ENCODE measurements around the gene EXT2.

EXT2 gene

GRCh38 chr11:44171518-44171917 lies 76.0 kb downstream of the EXT2 start:
- no peak for DNase-seq (ENCODE audit: low read depth)

GRCh38 chr11:44172966-44173365 lies 77.5 kb downstream of the EXT2 start:
- DNase-seq (ENCODE audit: low read depth) = no peak

DNA sequence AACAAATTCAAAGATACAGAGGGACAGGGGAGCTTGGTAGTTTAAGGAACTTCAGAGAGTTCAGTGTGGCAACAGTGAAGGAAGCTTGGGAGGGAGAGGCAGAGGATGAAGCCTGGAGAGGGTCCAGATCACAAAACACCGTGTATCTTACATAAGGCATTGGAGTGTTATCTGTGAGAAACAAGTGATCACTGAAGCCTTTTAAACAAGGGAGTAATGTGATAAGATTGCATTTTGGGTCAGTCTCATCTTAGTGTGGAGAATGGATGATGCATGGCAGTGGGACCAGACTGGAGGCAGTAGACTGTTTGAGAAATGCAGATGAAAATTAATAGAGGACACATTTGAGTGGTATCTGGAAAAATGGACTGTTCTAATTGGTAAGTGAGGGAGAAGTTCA lies 79.4 kb downstream of the EXT2 start:
- no peak for DNase-seq (ENCODE audit: low read depth)

- DNase-seq (ENCODE audit: low read depth) = no peak
Observed at GRCh38 chr11:44176546-44177213, 81.2 kb downstream of the EXT2 start.

DNA sequence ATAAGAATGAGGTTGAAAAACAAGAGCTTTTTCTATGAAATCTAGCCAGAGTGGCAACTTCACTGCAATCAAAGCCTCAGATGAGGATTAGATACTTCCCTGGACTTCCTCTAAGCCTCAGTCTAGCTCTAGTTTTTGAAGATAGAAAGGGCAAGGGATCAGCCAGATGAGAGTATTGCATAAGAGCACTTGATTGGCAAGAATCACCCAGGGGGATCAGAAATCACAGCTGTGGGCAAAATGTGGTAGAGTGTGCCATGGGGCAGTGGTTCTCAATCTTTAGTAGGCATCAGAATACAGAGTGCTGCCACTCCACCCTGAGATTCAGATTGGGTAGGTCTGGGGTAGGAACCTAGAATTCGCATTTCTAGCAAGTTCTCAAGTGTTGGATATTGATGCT lies 82.4 kb downstream of the EXT2 start:
- DNase-seq (ENCODE audit: low read depth) = no peak

- DNase-seq (ENCODE audit: low read depth) = peak; percentile 28
Observed at GRCh38 chr11:44178381-44178780, 82.9 kb downstream of the EXT2 start.

DNA sequence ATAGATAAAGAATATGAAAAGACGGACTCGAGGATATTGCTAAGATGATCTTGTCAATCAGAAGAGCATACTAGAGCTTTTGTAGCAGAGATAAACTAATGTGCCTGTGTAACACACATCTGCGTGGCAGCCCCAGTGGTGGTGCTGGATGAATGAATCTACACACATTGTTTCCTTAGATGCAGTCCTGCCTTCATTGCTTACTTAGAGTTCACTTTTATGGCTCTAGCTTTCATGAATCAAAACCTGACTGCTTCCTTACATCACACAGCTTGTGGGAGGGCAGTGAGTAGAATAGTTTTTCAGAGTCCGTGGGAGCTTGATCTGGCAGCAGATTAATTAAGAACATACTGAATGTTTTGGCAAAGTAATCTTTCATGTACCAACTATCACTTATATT lies 83.7 kb downstream of the EXT2 start:
- DNase-seq (ENCODE audit: low read depth) = peak; percentile 28

- DNase-seq (ENCODE audit: low read depth) = no peak
Observed at GRCh38 chr11:44180107-44180506, 84.6 kb downstream of the EXT2 start.

GRCh38 chr11:44185522-44185921 lies 90.0 kb downstream of the EXT2 start:
- no peak for DNase-seq (ENCODE audit: low read depth)

DNA sequence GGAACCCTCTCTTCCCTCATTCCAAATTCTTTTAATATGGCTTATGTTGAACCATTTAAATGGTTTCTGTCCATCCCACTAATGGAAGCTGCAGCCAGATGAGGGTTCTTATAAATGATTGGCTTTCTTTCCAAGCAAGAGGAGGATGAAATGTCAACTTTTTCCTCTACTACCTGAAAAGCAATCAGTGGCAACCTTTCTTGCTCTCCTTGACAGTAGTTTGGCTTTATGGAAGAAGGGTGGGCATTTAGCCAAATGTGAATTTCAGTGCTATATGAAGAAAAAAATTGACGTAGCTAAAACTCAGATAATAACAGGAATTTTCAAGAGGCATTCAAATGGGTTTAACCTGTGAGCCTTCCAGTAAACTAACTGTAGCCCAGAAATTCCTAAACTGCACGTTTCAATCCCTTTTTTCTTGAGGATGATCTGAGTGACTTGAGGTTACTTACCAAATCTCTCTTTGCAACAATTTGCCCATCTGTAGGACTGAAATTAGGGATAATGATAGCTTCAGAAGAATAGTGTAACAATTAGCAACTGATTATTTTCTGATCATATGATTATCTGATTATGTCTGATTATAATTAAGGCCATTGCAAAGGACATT lies 90.9 kb downstream of the EXT2 start:
- DNase-seq (ENCODE audit: low read depth) = no peak

DNA sequence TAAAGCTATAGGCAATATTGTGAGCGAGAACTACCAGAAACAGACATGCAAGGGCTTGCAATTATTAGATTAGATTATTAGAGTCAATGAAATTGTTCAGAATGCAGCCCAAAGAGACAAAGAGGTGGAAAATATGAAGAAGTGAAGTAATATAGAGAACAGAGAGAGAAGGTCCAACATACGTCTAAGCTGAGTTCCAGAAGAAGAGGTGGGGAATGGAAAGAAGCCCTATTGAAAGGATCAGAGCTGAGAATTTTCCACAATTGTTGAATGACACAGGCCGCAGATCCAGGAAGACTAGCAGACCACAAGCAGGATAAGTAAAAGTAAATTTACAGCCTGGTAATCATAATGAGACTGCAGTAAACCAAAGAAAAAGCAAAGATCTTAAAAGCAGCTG lies 93.2 kb downstream of the EXT2 start:
- no peak for DNase-seq (ENCODE audit: low read depth)

DNA sequence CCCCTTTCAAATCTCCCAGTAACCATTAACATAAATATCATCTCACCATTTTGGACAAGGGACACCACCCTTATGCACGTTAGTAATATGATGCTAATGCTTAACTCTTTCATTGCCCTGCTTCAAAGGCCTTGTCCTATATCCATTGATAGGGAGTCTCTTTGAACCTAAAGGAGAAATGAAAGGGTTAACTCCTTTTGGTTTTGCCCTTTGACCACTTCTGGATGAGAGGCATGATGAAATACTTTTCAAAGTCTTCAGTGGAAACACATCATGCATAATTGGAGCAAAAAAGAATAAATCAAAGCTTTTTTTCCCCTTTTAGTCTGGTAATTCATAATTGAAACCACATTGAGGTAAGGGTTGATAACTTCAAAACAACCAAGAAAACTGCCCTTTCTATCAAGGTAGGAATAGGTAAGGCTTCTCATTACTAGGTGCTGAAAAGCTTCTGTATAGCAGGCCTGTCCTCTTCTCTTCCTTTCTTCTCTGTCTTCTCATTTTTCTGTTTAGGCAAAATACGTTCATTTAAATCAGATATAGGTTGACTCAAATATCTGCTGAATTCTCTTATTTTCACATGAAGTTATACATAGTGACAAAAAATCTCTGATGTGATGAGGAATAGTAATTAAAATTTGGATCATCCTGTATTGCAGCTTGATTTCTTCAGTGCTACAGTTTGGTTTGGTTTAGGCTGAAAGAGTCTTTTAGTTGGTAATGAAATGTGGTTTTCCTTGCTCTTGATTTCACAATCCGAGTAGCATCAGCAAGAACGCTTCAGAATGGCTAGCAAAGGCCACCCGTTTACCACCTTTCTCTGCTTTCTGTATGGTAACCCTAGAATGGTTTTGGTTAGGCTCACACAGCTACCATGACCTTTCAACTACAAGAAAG lies 94.8 kb downstream of the EXT2 start:
- no peak for DNase-seq (ENCODE audit: low read depth)

DNA sequence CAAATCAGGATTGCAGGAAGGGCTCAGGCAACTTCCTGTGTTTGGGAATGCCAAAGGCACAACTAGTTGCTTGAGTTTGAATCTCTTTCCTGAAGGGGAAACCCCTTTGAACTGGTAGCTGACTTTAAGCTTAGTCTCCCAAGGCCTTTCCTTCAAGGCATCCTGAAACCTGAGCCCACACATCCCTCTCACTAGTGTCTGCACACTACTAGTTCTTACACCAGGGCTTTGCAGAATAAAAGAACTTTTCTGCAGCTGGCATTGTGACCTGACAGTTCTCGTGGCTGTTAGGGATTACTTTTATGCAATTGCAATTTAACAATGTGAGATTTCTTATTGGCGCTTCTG lies 95.4 kb downstream of the EXT2 start:
- DNase-seq (ENCODE audit: low read depth) = no peak

DNA sequence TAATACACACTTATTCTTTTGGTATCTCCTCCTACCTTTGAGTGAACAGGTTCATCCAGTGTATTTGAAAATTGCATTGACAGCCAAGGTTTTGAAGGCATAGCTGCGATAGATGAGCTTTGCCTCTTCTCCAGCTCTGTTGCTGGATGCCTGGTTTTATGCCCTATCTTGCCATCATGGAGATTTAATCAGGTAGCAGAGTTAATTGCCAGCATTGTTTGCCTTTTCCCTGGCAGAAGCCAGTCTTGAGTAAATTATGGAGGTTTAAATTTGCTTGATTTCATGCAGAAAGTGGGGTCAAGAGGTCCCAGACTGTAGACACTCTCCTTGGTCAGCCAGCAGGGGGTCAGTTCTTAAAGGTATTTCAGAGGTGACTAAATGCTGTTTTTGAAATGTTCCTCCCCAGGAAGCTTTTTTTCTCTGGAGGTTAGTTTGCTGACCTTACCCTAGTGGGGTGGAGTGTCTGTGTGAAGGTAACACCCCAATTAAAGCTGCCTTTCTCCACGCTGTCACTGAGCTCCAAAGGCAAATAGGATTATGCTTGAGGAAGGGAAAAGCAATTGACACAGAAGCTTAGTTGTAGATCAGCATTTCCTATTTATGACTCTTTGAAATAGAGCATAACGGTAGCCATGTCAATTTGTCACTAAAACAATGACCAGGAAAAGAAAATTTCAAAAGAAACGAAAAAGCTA lies 96.0 kb downstream of the EXT2 start:
- DNase-seq (ENCODE audit: low read depth) = no peak

GRCh38 chr11:44192017-44192385 lies 96.5 kb downstream of the EXT2 start:
- no peak for DNase-seq (ENCODE audit: low read depth)

- DNase-seq (ENCODE audit: low read depth) = no peak
Observed at GRCh38 chr11:44192462-44193100, 97.1 kb downstream of the EXT2 start.

DNA sequence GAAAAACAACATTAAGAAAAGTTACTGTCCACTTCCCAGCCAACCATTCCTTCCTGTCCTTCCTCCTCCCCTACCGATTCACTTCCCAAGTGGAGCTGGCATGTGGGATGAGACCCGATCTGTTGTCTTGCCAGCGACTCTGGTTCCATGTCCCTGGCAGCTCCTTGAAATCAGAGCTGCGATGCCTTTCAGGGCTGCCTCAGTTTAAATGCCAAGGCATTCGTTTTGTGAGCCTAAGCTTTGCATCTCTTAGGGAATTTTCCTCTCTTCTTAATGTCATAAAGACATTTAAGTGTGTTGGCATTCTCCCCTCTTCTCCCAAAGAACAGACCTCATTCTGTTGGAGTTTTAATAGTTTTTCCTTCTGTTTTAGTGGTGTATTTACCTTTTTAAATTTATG lies 98.4 kb downstream of the EXT2 start:
- no peak for DNase-seq (ENCODE audit: low read depth)

GRCh38 chr11:44198146-44198724 lies 102.8 kb downstream of the EXT2 start:
- no peak for DNase-seq (ENCODE audit: low read depth)

GRCh38 chr11:44199298-44199697 lies 103.8 kb downstream of the EXT2 start:
- no peak for DNase-seq (ENCODE audit: low read depth)

- no peak for DNase-seq (ENCODE audit: low read depth)
Observed at GRCh38 chr11:44199816-44200215, 104.3 kb downstream of the EXT2 start.

GRCh38 chr11:44203270-44204043 lies 108.0 kb downstream of the EXT2 start:
- no peak for DNase-seq (ENCODE audit: low read depth)

Data from GM04504 (cell line).